ENCODE measurements around the gene PAPPA. TPM values are rescaled to one million over a fixed set of nuclear protein-coding genes. Genes with fewer than 3 reads are reported as not detected.

PAPPA gene
- total RNA-seq, 1 experiment from 2014 or later: 0.17 TPM

DNA sequence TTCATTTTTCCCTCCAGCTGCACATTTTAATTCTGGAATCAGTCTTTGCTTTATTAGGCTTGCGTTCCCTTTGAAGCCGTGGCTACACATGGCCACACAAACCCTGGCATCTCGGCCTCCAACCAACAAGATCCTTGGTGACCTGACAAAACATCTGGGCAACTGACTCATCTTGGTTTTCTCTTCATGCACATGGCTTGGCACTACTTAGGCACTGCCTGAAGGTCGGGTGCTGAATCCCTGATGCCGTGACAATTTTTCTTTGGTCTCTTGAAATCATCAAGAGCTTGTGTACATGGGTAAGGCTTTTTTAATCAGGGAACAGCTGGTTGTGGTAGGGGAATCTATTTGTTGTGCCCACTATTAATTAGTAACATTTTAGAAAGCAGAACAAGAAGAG lies 16.0 kb upstream of the PAPPA start:
- Histone ChIP-seq H3K18ac (ENCODE audit: insufficient read length, low read depth, low read length) (no peak overlapping the region), H3K23me2 (ENCODE audit: insufficient read length, low read depth, low read length, poor library complexity, severe bottlenecking) (no peaks in the 10 kb centered on the region), H2BK5ac (ENCODE audit: insufficient read length, low read length) (no peak overlapping the region), H3T11ph (ENCODE audit: low read length) (no peak overlapping the region), H2AFZ (ENCODE audit: low read length) (no peak overlapping the region), H3K4me1 (ENCODE audit: insufficient read depth, low read length) (no peaks in the 10 kb centered on the region), H3K23ac (ENCODE audit: insufficient read length, low read depth, low read length) (no peak overlapping the region), H3K4me2 (ENCODE audit: insufficient read depth, insufficient read length, low read length) (no peak overlapping the region), H4K8ac (replicated peaks; ENCODE audit: insufficient read length, low read depth, low read length) (no peak overlapping the region), H3K79me2 (ENCODE audit: insufficient read depth, low read length) (no peaks in the 10 kb centered on the region), H2AK5ac (ENCODE audit: insufficient read length, low read length) (no peak overlapping the region), H2BK12ac (ENCODE audit: insufficient read length, low read depth, low read length) (no peak overlapping the region), H3K9ac (ENCODE audit: extremely low read depth, insufficient read length, low read length) (no peak overlapping the region), H3K27ac (ENCODE audit: insufficient read length, low read depth, low read length) (no peak overlapping the region), H3K56ac (ENCODE audit: insufficient read length, low read depth, low read length) (no peak overlapping the region), H3K79me1 (ENCODE audit: insufficient read depth, low read depth, low read length, poor library complexity, severe bottlenecking) (no peaks in the 10 kb centered on the region), H4K5ac (ENCODE audit: insufficient read length, low read depth, low read length) (no peak overlapping the region), H2BK15ac (ENCODE audit: low read depth, low read length) (no peak overlapping the region), H2BK20ac (ENCODE audit: low read depth, low read length, poor library complexity, severe bottlenecking) (no peak overlapping the region), H3K14ac (ENCODE audit: insufficient read depth, low read length) (no peak overlapping the region), H3K9me3 (ENCODE audit: control insufficient read depth, low read depth, low read length) (no peaks in the 10 kb centered on the region), H3K27me3 (ENCODE audit: insufficient read depth, low read length) (no peaks in the 10 kb centered on the region), H3K4ac (ENCODE audit: low read depth, low read length) (no peak overlapping the region), H4K20me1 (ENCODE audit: control insufficient read depth, insufficient read depth, insufficient read length) (no peaks in the 10 kb centered on the region), H2BK120ac (ENCODE audit: low read depth, low read length, poor library complexity, severe bottlenecking) (no peak overlapping the region), H4K91ac (ENCODE audit: insufficient read length, low read depth, low read length) (no peak overlapping the region)
- Mint-ChIP-seq H3K9me3 (no peaks in the 10 kb centered on the region), H3K36me3 (ENCODE audit: insufficient read depth in 1 of 3, low read depth in 3 of 3) (no peaks in the 10 kb centered on the region), H3K27me3 (ENCODE audit: low read depth) (peaks cover 14% of the 10 kb centered on the region), H3K4me1 (no peaks in the 10 kb centered on the region), H3K4me3 (no peak overlapping the region), H3K27ac (no peak overlapping the region; a peak in 1 of 7 replicates)
- TF ChIP-seq, protein P1, sequence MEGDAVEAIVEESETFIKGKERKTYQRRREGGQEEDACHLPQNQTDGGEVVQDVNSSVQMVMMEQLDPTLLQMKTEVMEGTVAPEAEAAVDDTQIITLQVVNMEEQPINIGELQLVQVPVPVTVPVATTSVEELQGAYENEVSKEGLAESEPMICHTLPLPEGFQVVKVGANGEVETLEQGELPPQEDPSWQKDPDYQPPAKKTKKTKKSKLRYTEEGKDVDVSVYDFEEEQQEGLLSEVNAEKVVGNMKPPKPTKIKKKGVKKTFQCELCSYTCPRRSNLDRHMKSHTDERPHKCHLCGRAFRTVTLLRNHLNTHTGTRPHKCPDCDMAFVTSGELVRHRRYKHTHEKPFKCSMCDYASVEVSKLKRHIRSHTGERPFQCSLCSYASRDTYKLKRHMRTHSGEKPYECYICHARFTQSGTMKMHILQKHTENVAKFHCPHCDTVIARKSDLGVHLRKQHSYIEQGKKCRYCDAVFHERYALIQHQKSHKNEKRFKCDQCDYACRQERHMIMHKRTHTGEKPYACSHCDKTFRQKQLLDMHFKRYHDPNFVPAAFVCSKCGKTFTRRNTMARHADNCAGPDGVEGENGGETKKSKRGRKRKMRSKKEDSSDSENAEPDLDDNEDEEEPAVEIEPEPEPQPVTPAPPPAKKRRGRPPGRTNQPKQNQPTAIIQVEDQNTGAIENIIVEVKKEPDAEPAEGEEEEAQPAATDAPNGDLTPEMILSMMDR (conservative IDR thresholded peaks at IDR 0.05): no peak
- no CpG with 5 or more reads among the region's 5 CpGs for WGBS (ENCODE audit: extremely low coverage, insufficient read length, low lambda C conversion rate)
- no peak for DNase-seq

Measured in H9 (cell line).